HG03108 (cell line): ENCODE measurements around the gene CACNA2D1.
"Not testable (repeated sequence)": the region's sequence is repeated elsewhere in the genome, so short reads cannot be mapped to it uniquely, and the experiment has no call there.

Experiments used
- ATAC-seq: cut with Tn5 transposase; IDR thresholded peaks from one replicate; pipeline ENCODE4 v1.9.1; 2021; ENCODE audit warnings: moderate library complexity; ENCODE audit not compliant: unreplicated experiment

The CACNA2D1 gene

DNA sequence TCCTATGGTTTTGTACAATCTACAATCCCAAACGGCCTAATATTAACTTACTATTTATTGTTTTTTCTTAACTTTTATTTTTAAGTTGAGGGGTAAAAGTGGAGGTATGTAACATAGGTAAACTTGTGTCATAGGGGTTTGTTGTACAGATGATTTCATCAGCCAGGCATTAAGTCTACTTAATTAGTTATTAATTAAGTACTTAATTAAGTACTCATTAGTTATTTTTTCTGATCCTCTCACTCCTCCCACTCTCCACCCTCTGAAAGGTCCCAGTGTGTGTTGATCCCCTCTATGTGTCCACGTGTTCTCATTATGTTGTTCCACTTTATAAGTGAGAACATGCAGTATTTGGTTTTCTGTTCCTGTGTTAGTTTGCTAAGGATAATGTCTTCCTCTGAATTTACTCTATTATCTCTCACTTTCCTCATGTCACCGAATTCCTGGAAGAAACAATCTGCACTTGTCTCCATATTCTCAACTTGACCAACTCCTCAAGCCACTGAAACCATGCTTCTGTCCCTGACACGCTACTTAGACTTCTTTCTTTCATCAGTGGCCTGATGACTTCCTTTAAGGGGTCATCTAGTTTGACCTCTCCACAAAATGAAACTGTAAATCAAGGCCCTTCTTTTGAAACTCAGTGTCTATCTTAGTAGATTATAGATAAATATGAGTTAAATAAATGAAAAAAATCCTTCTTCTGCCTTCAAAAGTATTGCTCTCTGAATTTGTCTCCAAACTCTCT lies 9.1 kb downstream of the CACNA2D1 start:
- ATAC-seq = no peak

DNA sequence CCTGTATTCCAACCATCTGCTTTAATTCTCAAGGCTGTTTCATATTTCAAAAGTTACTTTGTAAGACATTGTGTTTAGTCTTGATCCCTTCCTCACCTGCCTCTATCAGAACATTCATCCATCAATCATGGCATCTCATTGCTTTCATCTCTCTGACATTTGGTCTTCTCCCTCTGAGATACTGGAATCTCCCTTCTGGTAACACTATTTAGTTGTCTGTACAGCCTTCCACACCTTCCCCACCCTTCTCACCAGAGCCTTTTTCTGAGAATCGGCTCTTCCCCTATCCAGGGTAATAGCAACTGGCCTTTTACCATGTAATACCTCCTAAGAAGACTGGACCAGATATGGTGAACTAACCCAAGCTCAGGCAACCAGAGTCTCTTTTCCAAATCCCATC lies 10.1 kb downstream of the CACNA2D1 start:
- ATAC-seq = no peak

DNA sequence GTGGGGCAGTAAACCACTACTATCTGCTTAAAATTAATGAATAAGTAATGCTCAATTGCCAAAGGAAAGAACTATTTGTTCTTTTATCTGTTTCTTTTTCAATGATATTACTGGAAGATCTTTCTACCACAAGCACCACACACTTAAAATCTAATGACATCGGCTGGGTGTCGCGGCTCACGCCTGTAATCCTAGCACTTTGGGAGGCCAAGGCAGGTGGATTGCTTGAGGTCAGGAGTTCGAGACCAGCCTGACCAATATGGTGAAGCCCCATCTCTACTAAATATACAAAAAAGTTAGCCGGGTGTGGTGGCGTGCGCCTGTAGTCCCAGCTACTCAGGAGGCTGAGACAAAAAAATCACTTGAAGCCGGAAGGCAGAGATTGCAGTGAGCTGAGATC lies 10.8 kb downstream of the CACNA2D1 start:
- not testable (repeated sequence) for ATAC-seq

DNA sequence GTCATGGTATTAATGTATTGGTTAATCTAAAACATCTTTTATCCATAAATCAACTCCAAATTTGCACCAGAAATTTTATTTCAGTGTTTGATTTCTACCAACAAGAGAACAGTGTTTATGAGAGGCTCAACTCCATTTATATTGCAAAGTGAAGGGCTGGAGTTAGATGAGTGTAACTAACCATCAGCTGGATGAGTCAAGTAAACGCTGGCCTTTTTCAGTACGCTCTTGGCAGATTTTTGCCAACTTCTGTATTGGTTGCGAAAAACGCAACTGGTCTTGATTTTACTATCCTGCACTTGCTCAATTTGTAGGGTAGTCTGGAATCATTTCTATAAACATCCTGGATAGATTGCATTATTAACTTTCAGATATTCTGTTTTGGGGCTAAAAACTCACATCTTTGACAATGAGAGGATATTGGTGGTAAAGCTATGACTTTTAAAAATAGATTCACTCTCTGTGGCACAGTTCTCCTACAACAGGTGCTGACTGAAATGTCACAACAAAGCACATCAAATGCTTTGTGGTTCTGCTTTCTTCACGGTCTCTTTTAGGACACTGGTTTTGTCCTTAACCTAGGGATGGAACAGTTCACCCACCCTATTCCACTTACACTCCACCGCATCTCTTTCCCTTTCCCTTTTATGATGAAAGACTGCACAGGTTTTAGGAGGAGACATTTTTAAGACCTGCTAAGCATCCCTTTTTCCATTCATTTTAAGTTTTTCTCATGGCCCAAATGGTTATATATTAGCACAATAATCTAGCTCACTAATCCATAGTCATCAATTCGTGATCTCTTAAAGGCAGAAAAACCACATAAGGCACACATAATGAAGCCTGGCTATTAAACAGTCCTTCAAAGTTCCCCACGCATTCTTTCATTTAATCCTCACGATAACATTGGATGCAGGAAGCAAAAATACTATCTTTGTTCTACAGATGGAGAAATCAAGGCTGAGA lies 12.8 kb downstream of the CACNA2D1 start:
- ATAC-seq = no peak

DNA sequence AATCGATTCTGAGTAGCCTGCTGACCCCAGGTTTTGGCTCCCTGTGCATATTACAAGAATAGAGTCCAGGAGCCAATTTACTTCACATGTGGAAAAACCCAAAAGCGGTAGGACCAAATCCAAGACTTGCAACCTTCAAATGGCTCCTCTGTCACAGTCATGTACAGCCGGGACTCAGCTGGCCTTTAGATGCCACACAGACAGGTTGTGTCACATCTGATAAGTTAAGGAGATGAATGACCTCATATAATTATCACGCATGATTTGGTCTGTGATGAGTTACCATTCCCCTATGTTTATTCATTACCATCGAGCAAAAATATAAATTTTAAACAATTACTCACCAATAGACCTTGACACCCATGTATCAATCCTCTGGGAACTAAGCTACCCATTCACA lies 14.2 kb downstream of the CACNA2D1 start:
- ATAC-seq = no peak

DNA sequence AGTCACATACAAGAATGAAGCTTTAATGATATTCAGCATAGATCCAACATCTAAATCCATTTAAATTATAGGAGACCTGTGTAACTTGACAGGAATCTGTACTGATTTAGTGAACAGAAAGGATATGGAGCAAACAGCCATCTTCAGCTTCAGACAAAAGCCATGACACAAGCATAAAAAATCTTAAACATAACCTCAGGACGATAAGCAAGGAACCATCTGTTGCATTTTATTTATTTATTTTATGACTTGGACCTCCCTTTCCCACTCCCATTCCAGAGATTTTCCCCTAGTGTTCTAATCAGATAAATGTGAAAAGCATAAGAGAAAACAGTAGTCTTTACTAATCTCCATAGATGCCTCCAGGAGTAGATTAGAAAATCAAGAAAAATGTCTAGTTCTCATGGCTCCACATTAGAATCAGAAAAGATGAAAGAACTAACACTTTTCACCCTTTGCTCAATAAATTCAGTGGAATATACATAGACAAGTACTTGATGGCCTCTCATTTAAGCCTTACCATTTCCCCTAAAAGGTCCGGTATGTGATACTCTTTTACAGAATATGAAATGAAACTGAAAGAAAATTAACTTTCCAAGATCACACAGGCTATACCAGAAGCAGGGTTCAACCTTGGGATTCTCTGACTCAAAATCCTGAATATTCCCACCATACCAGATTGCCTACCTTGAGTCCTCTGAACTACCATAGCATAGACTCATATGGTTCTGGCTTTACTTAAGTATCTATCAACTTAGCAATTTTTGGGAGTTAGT lies 15.2 kb downstream of the CACNA2D1 start:
- ATAC-seq = no peak

DNA sequence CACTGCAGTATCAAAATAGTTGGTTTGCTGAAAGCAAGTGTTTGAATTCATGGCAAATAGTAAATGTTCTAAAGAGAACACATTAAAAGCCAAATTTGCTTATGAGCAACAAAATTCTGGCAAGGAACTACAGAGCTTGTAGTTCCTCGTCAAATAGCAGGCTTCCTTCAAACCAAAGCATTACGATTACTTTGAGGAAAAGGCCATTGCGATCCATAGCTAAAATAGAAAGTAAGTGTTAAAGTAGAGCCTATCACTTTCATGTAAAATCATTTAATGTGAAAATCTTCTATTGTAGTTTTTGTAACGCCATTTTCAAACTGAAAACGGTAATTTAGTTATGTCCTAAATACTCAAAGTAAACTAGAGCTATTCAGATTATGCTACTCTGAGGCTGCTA lies 20.1 kb downstream of the CACNA2D1 start:
- ATAC-seq = no peak

DNA sequence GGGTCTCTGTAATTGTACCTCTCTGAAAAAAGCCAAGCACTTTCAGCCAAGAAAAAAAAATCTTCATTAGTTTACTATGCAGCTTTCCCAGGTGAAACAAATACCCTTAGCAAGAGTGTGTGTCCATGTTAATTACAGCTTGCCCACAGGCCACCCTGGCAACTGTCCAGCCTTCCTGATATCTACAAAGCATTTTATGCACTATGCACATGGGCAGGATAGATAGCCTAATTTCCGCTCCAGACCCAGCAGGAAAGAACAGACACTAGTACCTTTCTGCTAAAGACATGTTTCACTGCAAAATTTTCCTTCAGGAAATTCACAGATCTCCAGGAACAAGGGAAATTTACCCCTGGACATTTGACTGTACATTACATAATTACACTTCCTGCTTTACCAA lies 24.4 kb downstream of the CACNA2D1 start:
- ATAC-seq = no peak

DNA sequence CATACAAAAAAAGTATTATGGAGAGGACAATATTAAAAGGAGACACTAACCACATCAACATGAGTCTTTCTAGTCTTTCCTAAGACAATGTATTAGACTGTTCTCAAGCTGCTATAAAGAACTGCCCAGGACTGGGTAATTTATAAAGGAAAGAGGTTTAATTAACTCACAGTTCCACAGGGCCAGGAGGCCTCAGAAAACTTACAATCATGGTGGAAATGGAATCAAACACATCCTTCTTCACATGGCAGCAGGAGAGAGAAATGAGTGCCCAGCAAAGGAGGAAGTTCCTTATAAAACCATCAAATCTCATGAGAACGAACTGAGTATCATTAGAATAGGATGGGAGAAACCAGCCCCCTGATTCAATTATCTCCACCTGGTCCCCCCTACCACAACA lies 25.7 kb downstream of the CACNA2D1 start:
- ATAC-seq = no peak

DNA sequence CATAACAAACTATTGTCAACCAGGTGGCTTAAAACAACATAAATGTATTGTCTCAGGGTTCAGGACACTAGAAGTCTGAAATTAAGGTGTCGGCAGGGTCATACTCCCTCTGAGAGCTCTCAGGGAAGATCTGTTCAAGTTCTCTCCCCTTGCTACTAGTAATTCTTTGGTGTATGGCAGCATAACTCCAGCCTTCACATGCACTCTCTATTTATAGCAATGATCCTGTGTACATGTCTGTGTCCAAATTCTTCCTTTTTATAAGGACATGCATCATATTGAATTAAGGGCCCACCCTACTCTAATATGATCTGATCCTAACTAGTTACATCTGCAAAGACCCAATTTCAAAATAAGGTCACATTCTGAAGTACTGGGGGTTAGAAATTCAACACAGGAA lies 27.2 kb downstream of the CACNA2D1 start:
- no peak for ATAC-seq

DNA sequence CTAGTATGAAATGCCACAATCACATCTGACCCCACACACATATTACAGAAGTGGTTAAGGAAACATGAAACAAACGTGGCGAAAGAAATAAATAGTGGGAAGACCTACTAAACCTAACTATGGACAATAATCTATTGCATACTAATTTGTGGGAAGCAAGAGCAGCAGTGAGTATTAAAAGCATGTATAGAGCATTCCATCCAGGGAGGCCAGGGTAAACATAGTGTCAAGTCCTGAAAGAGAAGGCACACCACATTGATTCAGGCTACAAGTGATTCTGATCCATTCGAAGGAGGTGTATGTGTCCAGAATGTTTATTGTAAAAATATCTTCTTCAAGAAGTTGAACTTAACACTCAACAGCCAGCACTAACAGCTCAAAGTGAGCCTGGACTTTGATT lies 29.2 kb downstream of the CACNA2D1 start:
- ATAC-seq = no peak

DNA sequence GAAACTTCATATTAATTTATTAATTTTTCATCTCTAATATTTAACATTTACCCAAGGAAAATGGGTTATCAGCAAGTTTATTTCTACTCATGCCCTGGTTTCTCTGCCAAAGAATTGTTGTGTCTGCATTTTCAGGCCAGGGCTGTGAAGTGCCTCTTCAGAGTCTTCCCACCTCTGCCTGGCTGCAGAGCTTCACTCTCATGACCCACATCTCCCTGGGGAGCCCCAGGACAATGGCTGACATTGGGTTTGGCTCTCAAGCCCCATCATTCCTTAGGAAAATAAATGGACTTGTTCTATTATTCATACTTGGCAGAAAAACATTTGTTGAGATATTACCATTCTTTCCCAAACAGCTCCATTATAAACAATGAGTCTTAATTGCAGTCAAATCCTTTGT lies 30.3 kb downstream of the CACNA2D1 start:
- ATAC-seq = no peak

DNA sequence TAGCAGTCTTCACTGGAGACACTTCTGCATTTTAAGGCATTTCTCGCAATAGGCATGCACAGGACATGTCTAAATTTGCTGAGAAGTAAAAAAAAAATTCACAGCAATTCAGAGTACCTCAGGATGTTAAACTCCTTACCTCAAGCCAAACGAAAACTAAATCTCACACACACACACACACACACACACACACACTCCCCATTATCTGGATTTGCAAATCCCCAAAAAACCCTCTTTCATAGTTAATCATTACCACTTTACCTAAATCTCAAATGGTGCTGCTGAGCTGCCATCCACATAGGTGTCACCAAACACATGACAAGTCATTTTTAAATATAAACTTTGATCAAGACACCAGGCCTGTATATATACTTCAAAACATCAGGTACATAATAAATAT lies 31.8 kb downstream of the CACNA2D1 start:
- ATAC-seq = no peak

DNA sequence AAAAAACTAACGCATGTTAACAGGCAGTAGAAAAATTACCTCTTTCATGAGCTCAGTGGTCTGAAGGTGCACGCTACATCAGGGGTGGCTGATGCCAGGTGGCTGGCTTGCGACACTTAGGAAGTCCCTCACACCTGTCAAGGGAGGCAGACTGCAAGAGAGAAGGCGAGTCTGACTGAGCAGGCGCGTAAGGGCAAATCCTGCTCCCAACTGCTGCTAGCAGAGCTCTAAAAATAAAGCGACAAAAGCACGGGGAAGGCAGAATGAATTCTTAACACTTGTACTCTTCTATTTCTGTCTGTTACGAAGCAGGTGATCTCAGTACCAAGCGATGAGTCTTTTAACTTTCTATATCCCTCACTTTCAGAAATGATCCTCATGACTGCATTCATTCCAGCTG lies 33.1 kb downstream of the CACNA2D1 start:
- ATAC-seq = no peak

DNA sequence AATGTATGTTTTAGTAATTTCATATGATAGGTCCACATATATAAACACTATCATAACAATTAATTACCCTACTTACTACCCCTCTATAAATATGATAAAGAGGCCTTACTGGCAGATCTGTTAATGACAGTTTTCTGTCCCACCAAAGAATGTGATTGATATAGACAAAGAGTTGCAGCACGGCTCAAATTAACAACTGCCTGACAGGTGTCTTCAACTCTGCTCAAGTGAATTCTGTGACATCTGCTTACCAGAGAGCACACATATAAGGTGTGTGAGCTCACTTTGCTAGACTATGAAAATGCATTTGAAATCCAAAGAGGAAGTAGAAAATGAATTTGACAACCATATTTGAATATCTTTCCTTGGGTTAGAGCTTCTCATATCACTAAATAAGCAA lies 36.6 kb downstream of the CACNA2D1 start:
- no peak for ATAC-seq

DNA sequence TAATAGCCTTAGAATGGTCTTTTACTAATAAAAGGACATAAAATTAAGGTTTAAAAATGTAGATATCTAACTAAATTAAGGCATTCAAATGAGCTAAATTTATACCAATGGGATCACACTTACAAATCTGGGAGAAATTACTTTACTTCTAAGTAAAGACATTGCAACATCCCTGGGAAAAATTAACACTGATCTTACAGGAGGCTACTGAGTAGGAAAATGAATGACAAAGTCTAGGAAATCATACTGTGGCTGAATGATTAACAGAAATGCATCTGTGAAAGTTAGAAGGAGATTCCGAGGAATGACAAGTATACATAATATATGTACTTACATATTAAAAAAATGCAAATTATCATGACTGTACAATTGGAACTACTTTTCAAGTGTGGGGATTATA lies 38.3 kb downstream of the CACNA2D1 start:
- ATAC-seq = no peak

DNA sequence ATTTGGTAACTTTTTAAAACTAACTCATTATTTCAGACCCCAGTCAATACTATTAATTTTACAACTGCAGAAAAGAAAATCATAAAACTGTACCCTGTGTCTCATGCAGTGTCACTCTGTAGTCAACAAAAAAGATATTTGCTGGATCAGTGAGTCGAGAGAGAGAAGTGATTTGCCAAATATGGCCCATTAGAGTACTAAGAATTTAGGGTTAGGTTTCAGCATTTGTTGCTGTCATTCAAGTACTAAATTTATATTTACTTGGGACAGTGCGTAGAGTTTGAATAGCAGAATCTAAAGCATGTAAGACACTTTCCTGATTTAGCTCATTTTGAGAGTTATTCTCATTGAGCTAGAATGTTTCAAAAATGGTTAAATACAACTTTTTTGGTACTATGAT lies 38.9 kb downstream of the CACNA2D1 start:
- no peak for ATAC-seq

DNA sequence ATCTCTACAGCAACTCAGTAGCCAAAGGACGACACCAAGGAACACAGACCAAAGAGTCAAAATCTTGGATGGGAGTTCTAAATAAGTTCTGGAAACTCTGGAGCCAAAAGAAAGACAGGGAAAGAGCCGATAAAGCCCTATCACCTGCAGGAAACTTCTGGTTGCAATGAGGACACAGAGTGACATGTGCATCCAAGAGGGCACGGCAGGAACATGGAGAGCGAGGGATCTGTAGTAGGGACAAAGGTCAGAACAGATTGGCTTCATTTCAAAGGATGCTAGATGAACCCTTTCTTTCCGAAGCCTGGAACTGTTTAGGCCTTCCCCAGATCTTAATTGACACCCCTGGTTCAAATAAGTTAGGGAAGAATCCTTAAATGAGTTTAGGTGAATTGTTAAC lies 39.5 kb downstream of the CACNA2D1 start:
- ATAC-seq = no peak

DNA sequence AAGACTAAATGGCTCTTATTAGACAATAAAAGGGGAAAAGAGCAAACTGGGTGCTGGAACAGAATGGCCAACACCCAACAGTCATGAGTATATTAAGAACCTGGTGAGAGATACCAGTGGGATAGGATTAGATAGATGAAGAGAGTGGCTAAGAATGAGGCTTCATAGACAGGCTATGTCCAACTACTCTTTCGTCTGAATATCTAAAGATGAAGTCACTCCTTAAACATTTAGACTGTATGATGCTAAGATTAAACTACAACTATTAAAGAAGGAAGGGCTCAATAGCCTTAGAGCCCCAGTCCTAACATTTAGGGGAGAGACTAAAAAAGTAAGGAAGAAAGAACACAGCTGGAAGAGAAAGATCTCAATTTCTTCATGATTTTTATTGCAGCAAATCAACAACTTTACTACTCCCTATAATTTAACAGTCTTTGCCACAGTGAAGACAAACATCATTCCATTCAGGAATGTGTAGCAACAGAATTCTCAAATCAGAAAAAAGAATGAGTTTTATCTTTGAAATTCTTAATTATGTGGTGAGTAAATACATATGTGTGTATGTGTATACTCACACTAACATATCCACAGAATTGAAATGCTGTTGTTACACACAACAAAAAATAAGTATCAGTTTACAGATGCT lies 45.6 kb downstream of the CACNA2D1 start:
- no peak for ATAC-seq

DNA sequence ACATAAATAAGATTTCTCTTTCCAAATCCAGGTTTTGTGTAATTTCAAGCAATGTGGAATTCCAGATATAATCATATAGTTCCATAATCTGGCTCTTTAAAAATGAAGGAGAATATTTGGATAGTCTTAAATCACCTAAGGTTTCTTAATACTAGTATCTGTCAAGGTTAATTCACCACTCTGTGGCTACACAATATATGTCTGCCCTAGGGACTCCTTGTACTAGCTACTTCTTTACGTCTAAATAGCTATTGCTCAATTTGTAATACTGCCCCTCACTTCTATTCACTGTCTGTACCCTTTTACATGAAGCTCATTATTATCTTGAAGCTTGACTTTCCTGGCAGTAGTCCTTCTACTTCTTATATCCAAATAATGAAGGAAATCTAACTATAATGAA lies 47.2 kb downstream of the CACNA2D1 start:
- ATAC-seq = no peak

DNA sequence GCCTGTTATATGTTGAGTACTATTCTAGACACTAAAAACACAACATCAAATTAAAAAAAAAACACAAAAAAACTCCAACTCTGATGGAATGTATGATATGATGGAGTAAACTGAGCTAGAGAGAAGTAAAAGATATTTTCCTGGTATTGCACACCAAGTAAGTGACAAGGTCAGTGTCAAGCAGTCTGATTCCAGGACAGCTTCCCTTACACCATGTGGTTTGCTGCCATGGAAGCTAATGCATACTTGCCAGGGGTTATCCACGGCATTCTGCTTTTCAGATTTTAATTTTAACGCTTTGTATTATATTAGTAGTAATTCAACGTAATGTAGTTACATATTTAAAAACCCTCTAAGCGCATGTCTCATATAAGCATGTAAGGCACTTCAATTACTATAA lies 48.4 kb downstream of the CACNA2D1 start:
- ATAC-seq = no peak
